GM18873 (cell line): ENCODE data around the gene PRKG1.

Experiments
- ATAC-seq: cut with Tn5 transposase; IDR thresholded peaks from one replicate; pipeline ENCODE4 v1.9.1; 2021; ENCODE audit warnings: mild to moderate bottlenecking, moderate library complexity, moderate number of reproducible peaks; ENCODE audit not compliant: unreplicated experiment, low FRiP score

The PRKG1 gene

GRCh38 chr10:51821045-51821444 is 746.8 kb downstream of the PRKG1 start:
- no peak for ATAC-seq

- ATAC-seq = no peak
Observed at GRCh38 chr10:51821745-51822144, 747.5 kb downstream of the PRKG1 start.

- ATAC-seq = no peak
Observed at GRCh38 chr10:51832652-51833383, 758.5 kb downstream of the PRKG1 start.

- ATAC-seq = no peak
Observed at GRCh38 chr10:51834548-51834947, 760.3 kb downstream of the PRKG1 start.

GRCh38 chr10:51838471-51838870 is 764.2 kb downstream of the PRKG1 start:
- no peak for ATAC-seq

GRCh38 chr10:51843966-51844365 is 769.7 kb downstream of the PRKG1 start:
- ATAC-seq = no peak

- no peak for ATAC-seq
Observed at GRCh38 chr10:51846856-51847506, 772.7 kb downstream of the PRKG1 start.

- no peak for ATAC-seq
Observed at GRCh38 chr10:51852297-51852696, 778.0 kb downstream of the PRKG1 start.

- ATAC-seq = no peak
Observed at GRCh38 chr10:51857305-51857704, 783.0 kb downstream of the PRKG1 start.

- no peak for ATAC-seq
Observed at GRCh38 chr10:51860257-51860656, 786.0 kb downstream of the PRKG1 start.

- no peak for ATAC-seq
Observed at GRCh38 chr10:51861051-51861450, 786.8 kb downstream of the PRKG1 start.

GRCh38 chr10:51861731-51862130 is 787.4 kb downstream of the PRKG1 start:
- no peak for ATAC-seq

- no peak for ATAC-seq
Observed at GRCh38 chr10:51862149-51862548, 787.9 kb downstream of the PRKG1 start.

GRCh38 chr10:51867956-51868355 is 793.7 kb downstream of the PRKG1 start:
- no peak for ATAC-seq

GRCh38 chr10:51874131-51874530 is 799.8 kb downstream of the PRKG1 start:
- ATAC-seq = no peak

- no peak for ATAC-seq
Observed at GRCh38 chr10:51875610-51876009, 801.3 kb downstream of the PRKG1 start.

- ATAC-seq = no peak
Observed at GRCh38 chr10:51876503-51876902, 802.2 kb downstream of the PRKG1 start.

- no peak for ATAC-seq
Observed at GRCh38 chr10:51876979-51877378, 802.7 kb downstream of the PRKG1 start.

- ATAC-seq = no peak
Observed at GRCh38 chr10:51877636-51878035, 803.3 kb downstream of the PRKG1 start.

- ATAC-seq = no peak
Observed at GRCh38 chr10:51878695-51879094, 804.4 kb downstream of the PRKG1 start.

- ATAC-seq = peak; percentile 83
Observed at GRCh38 chr10:51879238-51879637, 805.0 kb downstream of the PRKG1 start.

GRCh38 chr10:51881213-51881612 is 806.9 kb downstream of the PRKG1 start:
- ATAC-seq = no peak
